HCEC 1CT (cell line): Measurements from ENCODE around the gene SPSB2.
A peak's percentile ranks its signal among the peaks of the same experiment; 100 is the strongest.

Experiments
- DNase-seq: peaks from one replicate; pipeline ENCODE4 v3.0.0-alpha.2; 2017

Gene SPSB2

GRCh38 chr12:6829536-6830220, 43.4 kb downstream of the SPSB2 start:
- no peak for DNase-seq

- peak; percentile 65 for DNase-seq
These were observed 44.1 kb downstream of the SPSB2 start for GRCh38 chr12:6828781-6829535.

GRCh38 chr12:6827982-6828780, 44.9 kb downstream of the SPSB2 start, which contains the start of gene P3H3:
TSS of gene P3H3 (plus strand) at chr12:6828407. CDS start at chr12:6828441, 34 bp downstream.
- peak; percentile 61 for DNase-seq

GRCh38 chr12:6827437-6827911, 45.6 kb downstream of the SPSB2 start:
- peak; percentile 79 for DNase-seq

GRCh38 chr12:6826734-6827436, 46.2 kb downstream of the SPSB2 start:
- DNase-seq, result no peak

GRCh38 chr12:6826125-6826733, 46.9 kb downstream of the SPSB2 start:
- no peak for DNase-seq

- DNase-seq, result peak; percentile 80
These were observed 47.5 kb downstream of the SPSB2 start for GRCh38 chr12:6825398-6826124.

- DNase-seq, result no peak
These were observed 48.2 kb downstream of the SPSB2 start for GRCh38 chr12:6824901-6825381.

GRCh38 chr12:6824085-6824775, 48.9 kb downstream of the SPSB2 start:
- DNase-seq, result no peak

- no peak for DNase-seq
These were observed 49.7 kb downstream of the SPSB2 start for GRCh38 chr12:6823182-6824084.

- no peak for DNase-seq
These were observed 50.5 kb downstream of the SPSB2 start for GRCh38 chr12:6822426-6823135.

GRCh38 chr12:6821591-6822425, 51.3 kb downstream of the SPSB2 start, which contains the start of gene GPR162:
TSS of gene GPR162 (plus strand) at chr12:6821821. CDS start at chr12:6823899, 2,078 bp downstream.
- DNase-seq, result peak; percentile 34
